Neuronal stem cell (in vitro differentiated cells): ENCODE data around the gene LPP.

ENCODE experiments used
- DNase-seq: peaks from one replicate; pipeline ENCODE4 v3.0.0-alpha.2; 2013; ENCODE audit warnings: low spot score
- H2AFZ ChIP-seq: one replicate; pipeline ENCODE4 v1.6.1; 2013; ENCODE audit warnings: mild to moderate bottlenecking, low read length, inconsistent platforms
- H2AK5ac ChIP-seq: 2 replicates; pipeline ENCODE4 v1.6.1; 2013; ENCODE audit warnings: low read depth, mild to moderate bottlenecking, inconsistent platforms, low read length, moderate library complexity, mixed read lengths
- H2BK120ac ChIP-seq: 2 replicates; pipeline ENCODE4 v1.6.1; 2013; ENCODE audit warnings: low read depth, mild to moderate bottlenecking, inconsistent platforms, low read length, moderate library complexity, mixed read lengths
- H2BK12ac ChIP-seq: one replicate; pipeline ENCODE4 v1.6.1; 2013; ENCODE audit warnings: low read length, inconsistent platforms
- H2BK15ac ChIP-seq: 2 replicates; pipeline ENCODE4 v1.6.1; 2013; ENCODE audit warnings: mild to moderate bottlenecking, low read length, inconsistent platforms, mixed read lengths
- H2BK5ac ChIP-seq: one replicate; pipeline ENCODE4 v1.6.1; 2013; ENCODE audit warnings: inconsistent platforms, mild to moderate bottlenecking, low read length, moderate library complexity
- H3K14ac ChIP-seq: one replicate; pipeline ENCODE4 v1.6.1; 2013; ENCODE audit warnings: low read length, inconsistent platforms
- H3K18ac ChIP-seq: 2 replicates; pipeline ENCODE4 v1.6.1; 2013; ENCODE audit warnings: low read length, inconsistent platforms
- H3K23ac ChIP-seq: 2 replicates; pipeline ENCODE4 v1.6.1; 2013; ENCODE audit warnings: low read depth, mild to moderate bottlenecking, mixed read lengths, low read length, inconsistent platforms; ENCODE audit not compliant: poor library complexity
- H3K27ac ChIP-seq: replicated peaks from 3 replicates; pipeline ENCODE4 v1.5.1; 2013; ENCODE audit warnings: low read length, inconsistent platforms
- H3K27me3 ChIP-seq, 3 experiments: 2 replicates each; pipeline ENCODE4 v1.6.1; 2013; ENCODE audit warnings: low read length in 3 of 3, mild to moderate bottlenecking in 2 of 3, inconsistent platforms in 1 of 3, low read depth in 1 of 3, mixed read lengths in 1 of 3, moderate library complexity in 1 of 3; ENCODE audit not compliant: control insufficient read depth in 3 of 3, insufficient read depth in 3 of 3
- H3K36me3 ChIP-seq, 2 donors: replicated peaks in 1 of 2; 2 replicates each; pipeline ENCODE4 v1.6.1; 2013; ENCODE audit warnings: low read length in 2 of 2; ENCODE audit not compliant: control insufficient read depth in 2 of 2, insufficient read depth in 2 of 2
- H3K4ac ChIP-seq: 2 replicates; pipeline ENCODE4 v1.6.1; 2013; ENCODE audit warnings: inconsistent platforms, mild to moderate bottlenecking, low read length, moderate library complexity
- H3K4me1 ChIP-seq, 2 donors: 1 replicate in 1 of 2; 2 replicates in 1 of 2; pipeline ENCODE4 v1.6.1; 2013; ENCODE audit warnings: low read length in 2 of 2, low read depth in 1 of 2; ENCODE audit not compliant: control insufficient read depth in 2 of 2, insufficient read depth in 1 of 2
- H3K4me2 ChIP-seq: one replicate; pipeline ENCODE4 v1.6.1; 2013; ENCODE audit warnings: mild to moderate bottlenecking, low read length, inconsistent platforms; ENCODE audit not compliant: insufficient read depth, poor library complexity, severe bottlenecking
- H3K4me3 ChIP-seq, 2 donors: 2 replicates each; pipeline ENCODE4 v1.5.1; 2013; ENCODE audit warnings: low read length in 2 of 2, mild to moderate bottlenecking in 2 of 2, inconsistent platforms in 1 of 2, moderate library complexity in 1 of 2
- H3K79me1 ChIP-seq: one replicate; pipeline ENCODE4 v1.6.1; 2013; ENCODE audit warnings: low read depth, mild to moderate bottlenecking, inconsistent platforms, low read length, moderate library complexity
- H3K9ac ChIP-seq: one replicate; pipeline ENCODE4 v1.6.1; 2013; ENCODE audit warnings: mild to moderate bottlenecking, low read depth, low read length, inconsistent platforms; ENCODE audit not compliant: poor library complexity
- H3K9me3 ChIP-seq, 2 donors: replicated peaks in 1 of 2; 2 replicates each; pipeline versions ENCODE3 to v1.6.1; 2013; ENCODE audit warnings: low read length in 2 of 2, mild to moderate bottlenecking in 2 of 2, inconsistent platforms in 1 of 2, low read depth in 1 of 2, mixed read lengths in 1 of 2, moderate library complexity in 1 of 2; ENCODE audit not compliant: control insufficient read depth in 2 of 2, insufficient read depth in 1 of 2
- H4K8ac ChIP-seq: one replicate; pipeline ENCODE4 v1.6.1; 2013; ENCODE audit warnings: low read depth, mild to moderate bottlenecking, inconsistent platforms, low read length, moderate library complexity
- H4K91ac ChIP-seq: one replicate; pipeline ENCODE4 v1.6.1; 2013; ENCODE audit warnings: low read length, low read depth, mild to moderate bottlenecking, inconsistent platforms; ENCODE audit not compliant: poor library complexity
- WGBS, 2 donors: extraction: QIAGEN DNeasy Blood & Tissue Kit; methylation state at CpG; one replicate each; pipeline ENCODE4 v1.1.7; 2013; ENCODE audit warnings: missing lambda C conversion rate in 2 of 2, mixed read lengths in 1 of 2; ENCODE audit not compliant: insufficient read length in 2 of 2, insufficient replicate concordance in 1 of 2; ENCODE audit errors: extremely low coverage in 2 of 2; 5-methylcytosine and 5-hydroxymethylcytosine counted together

The LPP gene

GRCh38 chr3:188518416-188518815 lies 364.5 kb downstream of the LPP start:
- H3K36me3 ChIP-seq, result no peaks in the 10 kb centered on the region
- H2BK120ac ChIP-seq, result no peak overlapping the region
- no peak overlapping the region for H3K4me2 ChIP-seq
- peaks cover 0 to 5% of the 10 kb centered on the region in 2 donors for H3K4me1 ChIP-seq
- no peak overlapping the region for H3K27ac ChIP-seq
- DNase-seq, result peak; percentile 5
- no CpG with 5 or more reads among the region's 2 CpGs for WGBS, 2 donors
- H3K27me3 ChIP-seq, result no peaks in the 10 kb centered on the region
- H3K14ac ChIP-seq, result no peak overlapping the region
- H3K79me1 ChIP-seq, result no peaks in the 10 kb centered on the region
- H3K9me3 ChIP-seq, result no peaks in the 10 kb centered on the region
- H4K8ac ChIP-seq, result no peak overlapping the region
- no peak overlapping the region for H2AFZ ChIP-seq
- no peak overlapping the region for H3K9ac ChIP-seq
- H2AK5ac ChIP-seq, result no peak overlapping the region
- no peak overlapping the region for H3K4ac ChIP-seq
- H2BK15ac ChIP-seq, result no peak overlapping the region
- no peak overlapping the region for H3K4me3 ChIP-seq
- no peak overlapping the region for H3K23ac ChIP-seq
- no peak overlapping the region for H4K91ac ChIP-seq
- H3K18ac ChIP-seq, result no peak overlapping the region
- no peak overlapping the region for H2BK12ac ChIP-seq
- H2BK5ac ChIP-seq, result no peak overlapping the region

- H4K8ac ChIP-seq, result no peak overlapping the region
- no peak overlapping the region for H3K9ac ChIP-seq
- H3K4me2 ChIP-seq, result no peak overlapping the region
- no peak overlapping the region for H2BK5ac ChIP-seq
- no peak overlapping the region for H3K14ac ChIP-seq
- no peak overlapping the region for H3K23ac ChIP-seq
- no peak overlapping the region for H2BK120ac ChIP-seq
- H2BK15ac ChIP-seq, result no peak overlapping the region
- no CpG with 5 or more reads among the region's 6 CpGs for WGBS, 2 donors
- no peak overlapping the region for H3K4me3 ChIP-seq
- H3K27me3 ChIP-seq, result no peaks in the 10 kb centered on the region
- no peaks in the 10 kb centered on the region for H3K9me3 ChIP-seq
- H2BK12ac ChIP-seq, result no peak overlapping the region
- no peaks in the 10 kb centered on the region for H3K79me1 ChIP-seq
- no peak overlapping the region for H2AK5ac ChIP-seq
- peaks cover 0 to 1% of the 10 kb centered on the region in 2 donors for H3K4me1 ChIP-seq
- H3K4ac ChIP-seq, result no peak overlapping the region
- no peak for DNase-seq
- no peak overlapping the region for H2AFZ ChIP-seq
- H3K18ac ChIP-seq, result no peak overlapping the region
- H3K27ac ChIP-seq, result no peak overlapping the region
- no peak overlapping the region for H4K91ac ChIP-seq
- H3K36me3 ChIP-seq, result peaks cover 0 to 2% of the 10 kb centered on the region in 2 donors
Measured at GRCh38 chr3:188518835-188519452, 365.0 kb downstream of the LPP start.

GRCh38 chr3:188520466-188520865 lies 366.5 kb downstream of the LPP start:
- Histone ChIP-seq H3K4me3 (no peak overlapping the region), H4K8ac (no peak overlapping the region), H2BK15ac (no peak overlapping the region), H3K4ac (no peak overlapping the region), H2AK5ac (no peak overlapping the region), H3K27me3 (no peaks in the 10 kb centered on the region), H2BK120ac (no peak overlapping the region), H3K79me1 (no peaks in the 10 kb centered on the region), H3K14ac (no peak overlapping the region), H3K36me3 (peaks cover 2 to 12% of the 10 kb centered on the region in 2 donors), H3K4me1 (no peaks in the 10 kb centered on the region), H2AFZ (no peak overlapping the region), H3K4me2 (no peak overlapping the region), H3K23ac (no peak overlapping the region), H4K91ac (no peak overlapping the region), H2BK12ac (no peak overlapping the region), H3K9me3 (no peaks in the 10 kb centered on the region), H2BK5ac (no peak overlapping the region), H3K18ac (no peak overlapping the region), H3K27ac (no peak overlapping the region), H3K9ac (no peak overlapping the region)
- no CpG with 5 or more reads among the region's 4 CpGs for WGBS, 2 donors
- no peak for DNase-seq

GRCh38 chr3:188522115-188522514 lies 368.2 kb downstream of the LPP start:
- Histone ChIP-seq H3K9me3 (no peaks in the 10 kb centered on the region), H2BK5ac (no peak overlapping the region)
- whole genome bisulfite sequencing, 2 donors, result no CpG with 5 or more reads among the region's 3 CpGs

More at GRCh38 chr3:188522115-188522514, 368.2 kb downstream of the LPP start:
- Histone ChIP-seq H3K79me1 (no peaks in the 10 kb centered on the region), H3K36me3 (peaks cover 2 to 24% of the 10 kb centered on the region in 2 donors), H2BK15ac (no peak overlapping the region), H3K27ac (no peak overlapping the region), H3K4ac (no peak overlapping the region), H2BK120ac (no peak overlapping the region), H4K8ac (no peak overlapping the region), H2AK5ac (no peak overlapping the region), H4K91ac (no peak overlapping the region), H2BK12ac (no peak overlapping the region), H2AFZ (no peak overlapping the region), H3K23ac (no peak overlapping the region), H3K9ac (no peak overlapping the region), H3K4me3 (no peak overlapping the region), H3K4me1 (no peaks in the 10 kb centered on the region), H3K4me2 (no peak overlapping the region), H3K27me3 (no peaks in the 10 kb centered on the region), H3K18ac (no peak overlapping the region), H3K14ac (no peak overlapping the region)
- no peak for DNase-seq
